GM19372 (cell line): ENCODE measurements around the gene MBD6.
"Not testable (repeated sequence)": the region's sequence is repeated elsewhere in the genome, so short reads cannot be mapped to it uniquely, and the experiment has no call there.

Experiments used
- ATAC-seq: cut with Tn5 transposase; IDR thresholded peaks from one replicate; pipeline ENCODE4 v1.9.1; 2021; ENCODE audit warnings: mild to moderate bottlenecking, low read depth, moderate library complexity; ENCODE audit not compliant: unreplicated experiment

Gene MBD6

GRCh38 chr12:57513677-57514076, 8.9 kb upstream of the MBD6 start:
- ATAC-seq = not testable (repeated sequence)

- ATAC-seq = not testable (repeated sequence)
Measured at GRCh38 chr12:57514246-57514645, 8.4 kb upstream of the MBD6 start.

- no peak for ATAC-seq
Measured at GRCh38 chr12:57514720-57515407, 7.8 kb upstream of the MBD6 start.

GRCh38 chr12:57515408-57515933, 7.2 kb upstream of the MBD6 start:
- ATAC-seq = no peak

- no peak for ATAC-seq
Measured at GRCh38 chr12:57515934-57516541, 6.6 kb upstream of the MBD6 start.

- no peak for ATAC-seq
Measured at GRCh38 chr12:57516617-57517153, 5.9 kb upstream of the MBD6 start.

GRCh38 chr12:57517187-57517586, 5.4 kb upstream of the MBD6 start:
- ATAC-seq = no peak

GRCh38 chr12:57517718-57518117, 4.9 kb upstream of the MBD6 start:
- ATAC-seq = not testable (repeated sequence)

- no peak for ATAC-seq
Measured at GRCh38 chr12:57518176-57518919, 4.3 kb upstream of the MBD6 start.

GRCh38 chr12:57518920-57519795, 3.5 kb upstream of the MBD6 start:
- no peak for ATAC-seq

GRCh38 chr12:57519796-57520052, 2.9 kb upstream of the MBD6 start:
- no peak for ATAC-seq

- ATAC-seq = peak; percentile 66
Measured at GRCh38 chr12:57520053-57520818, 2.4 kb upstream of the MBD6 start, which contains the start of gene DDIT3. Gene DDIT3 (minus strand): TSS chr12:57520514. CDS start chr12:57517406, 3,108 bp downstream.

- no peak for ATAC-seq
Measured at GRCh38 chr12:57521525-57522010, 1.1 kb upstream of the MBD6 start.

- ATAC-seq = no peak
Measured at GRCh38 chr12:57522887-57523705, 472 bp downstream of the MBD6 start.

- ATAC-seq = no peak
Measured at GRCh38 chr12:57523706-57524614, 1.3 kb downstream of the MBD6 start.

- no peak for ATAC-seq
Measured at GRCh38 chr12:57524814-57525614, 2.4 kb downstream of the MBD6 start.
